COR-L47 (cell line): ENCODE results near the gene REEP1.

Experiments
- DNase-seq: peaks from one replicate; lab custom pipeline; 2025; lab: John Stamatoyannopoulos, UW

The REEP1 gene

DNA sequence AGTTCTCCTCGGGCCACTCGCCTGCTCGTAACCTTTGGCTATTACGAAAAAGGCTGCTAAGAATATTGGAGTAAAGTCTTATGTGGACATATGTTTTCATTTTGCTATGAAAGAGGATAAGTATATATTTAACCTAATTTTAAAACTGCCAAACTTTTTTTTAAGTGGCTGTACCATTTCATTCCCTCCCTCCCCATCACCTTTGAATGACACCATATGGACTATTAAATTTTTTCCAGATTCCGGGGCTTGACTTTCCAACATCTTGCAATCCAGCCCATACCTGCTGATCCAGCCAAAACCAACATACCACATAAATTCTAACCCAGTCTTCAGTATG lies 31.5 kb downstream of the REEP1 start:
- DNase-seq, result no peak

- DNase-seq, result no peak
Observed at GRCh38 chr2:86305195-86305914, 32.1 kb downstream of the REEP1 start.

- peak; percentile 20 for DNase-seq
Observed at GRCh38 chr2:86304416-86304815, 33.0 kb downstream of the REEP1 start.

DNA sequence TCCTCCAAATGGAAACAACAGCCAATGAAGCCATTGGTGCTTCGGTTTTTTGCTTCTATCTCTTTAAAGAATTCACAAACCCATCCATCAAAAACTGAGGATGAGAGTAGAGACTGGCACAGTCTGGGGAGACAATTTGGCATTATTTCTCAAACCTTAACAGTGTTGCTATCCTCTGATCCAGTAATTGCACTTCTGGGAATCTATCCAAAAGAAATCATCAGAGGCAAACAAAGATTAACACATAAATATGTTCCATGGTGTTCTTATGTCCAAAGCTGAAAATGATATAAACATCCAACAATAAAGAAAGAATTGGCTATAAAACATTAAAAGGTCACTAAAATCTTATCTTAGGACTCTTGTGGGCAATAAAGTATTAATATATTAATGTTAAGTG lies 35.1 kb downstream of the REEP1 start:
- DNase-seq, result peak; percentile 71

- DNase-seq, result no peak
Observed at GRCh38 chr2:86301711-86302202, 35.7 kb downstream of the REEP1 start.

DNA sequence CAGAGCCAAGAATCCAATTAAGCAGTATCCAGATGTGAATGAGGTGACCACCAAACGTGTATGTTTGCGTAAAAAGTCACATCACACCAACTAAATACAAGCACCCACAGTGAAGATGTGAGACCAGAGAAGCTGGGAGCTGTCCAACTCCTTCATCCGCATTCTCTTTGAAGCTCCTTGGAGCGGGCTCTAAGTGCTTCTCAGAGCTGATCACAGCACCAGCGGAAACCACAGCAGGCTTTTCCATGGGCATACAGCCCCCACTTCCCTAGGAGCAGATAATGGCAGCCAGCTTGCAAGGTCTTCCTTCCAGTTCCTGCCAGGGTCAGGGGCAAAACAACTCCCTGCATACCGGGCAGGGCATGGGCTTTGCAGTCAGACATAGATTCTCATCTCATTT lies 36.4 kb downstream of the REEP1 start:
- DNase-seq, result no peak

DNA sequence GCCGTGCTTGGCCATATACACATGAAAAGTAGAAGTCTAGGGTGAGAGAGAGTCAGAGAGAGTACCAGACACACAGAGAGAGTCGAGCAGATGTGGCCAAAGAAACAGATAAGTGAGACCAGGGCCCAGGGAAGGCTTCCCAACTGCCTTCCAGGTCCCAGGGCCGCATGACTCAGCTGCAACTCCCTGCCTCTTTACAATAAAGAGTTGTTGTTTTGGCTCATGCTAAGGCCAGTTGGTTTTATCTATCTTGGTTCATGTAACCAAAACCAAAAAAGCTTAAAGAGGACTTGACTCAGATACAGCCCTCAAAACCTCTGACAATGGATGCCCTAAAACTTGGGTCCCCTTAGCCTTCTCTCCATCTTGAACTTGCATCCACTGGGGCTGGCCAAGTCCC lies 36.9 kb downstream of the REEP1 start:
- no peak for DNase-seq

GRCh38 chr2:86298411-86299390 lies 38.7 kb downstream of the REEP1 start:
- peak; percentile 13 for DNase-seq

- no peak for DNase-seq
Observed at GRCh38 chr2:86297382-86298147, 39.9 kb downstream of the REEP1 start.

DNA sequence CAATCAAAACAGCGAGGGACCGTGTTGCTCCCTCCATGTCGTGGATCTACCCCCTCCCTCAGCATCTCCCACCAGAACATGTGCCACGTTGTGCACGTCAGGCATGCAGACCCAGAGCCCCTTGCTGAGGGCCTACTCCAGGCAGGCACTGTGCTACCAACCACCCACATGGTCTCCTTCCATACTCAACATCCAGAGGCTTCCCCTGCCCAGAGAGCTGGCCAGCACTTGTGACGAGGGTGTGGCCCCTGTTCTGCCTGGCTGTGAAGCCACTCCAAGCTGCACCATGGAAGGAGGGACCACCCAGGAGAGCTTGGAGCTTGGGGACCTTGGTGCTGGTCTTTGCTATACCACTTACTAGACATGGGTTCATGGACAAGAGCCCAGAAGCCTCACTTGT lies 40.5 kb downstream of the REEP1 start:
- no peak for DNase-seq

- DNase-seq, result no peak
Observed at GRCh38 chr2:86295066-86295465, 42.4 kb downstream of the REEP1 start.

DNA sequence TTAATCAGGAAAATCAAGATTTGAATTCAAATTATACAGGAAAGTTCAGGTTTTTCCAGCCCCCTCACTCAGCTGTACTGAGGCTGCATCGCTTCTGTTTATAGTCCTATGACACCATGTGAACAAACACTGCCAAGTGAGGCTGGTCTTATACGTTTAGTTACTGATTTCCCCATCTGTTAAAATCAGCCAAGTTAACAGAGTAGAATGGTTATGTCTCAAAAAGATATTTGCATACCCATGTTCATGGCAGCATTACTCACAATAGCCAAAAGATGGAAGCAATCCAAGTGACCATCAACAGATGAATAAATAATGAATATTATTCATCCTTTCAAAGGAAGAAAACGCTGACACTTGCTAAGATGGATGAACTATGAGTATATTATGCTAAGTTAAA lies 43.8 kb downstream of the REEP1 start:
- DNase-seq, result no peak

GRCh38 chr2:86292571-86293515 lies 44.6 kb downstream of the REEP1 start:
- no peak for DNase-seq

GRCh38 chr2:86291328-86291662 lies 46.1 kb downstream of the REEP1 start:
- no peak for DNase-seq

DNA sequence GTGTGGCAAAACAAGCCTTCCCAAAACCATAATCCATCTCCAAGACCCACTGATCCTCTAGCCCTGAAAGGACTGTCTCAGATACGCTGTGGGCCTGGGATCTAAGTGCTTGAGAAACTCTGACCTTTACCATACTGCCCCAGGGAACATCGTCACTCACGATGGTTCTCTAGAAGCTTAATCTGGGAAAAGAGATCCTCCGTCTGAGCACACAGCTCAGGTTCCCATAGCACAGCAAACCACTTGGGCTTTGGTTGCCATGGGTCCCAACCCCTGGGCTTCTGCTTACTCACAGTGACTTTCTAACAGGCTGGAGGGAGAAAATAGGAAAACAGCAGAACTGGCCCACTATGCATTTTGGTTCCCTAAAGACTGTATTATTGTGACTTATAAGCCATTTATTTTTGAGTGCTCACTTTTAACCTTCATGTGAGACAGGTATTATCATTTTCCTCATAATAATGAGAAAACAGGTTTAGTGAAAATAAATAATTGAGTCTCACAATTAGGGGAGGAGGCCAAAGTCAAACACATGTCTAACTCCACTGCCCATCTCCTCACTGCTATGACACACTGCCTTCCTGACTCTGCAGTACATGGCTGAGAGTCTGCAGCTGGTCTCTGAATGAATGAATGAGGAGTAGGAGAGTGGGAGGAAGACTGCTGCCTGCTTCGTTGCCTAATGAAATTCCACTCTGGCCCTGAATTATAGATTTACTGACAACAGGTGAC lies 46.7 kb downstream of the REEP1 start:
- DNase-seq, result no peak

GRCh38 chr2:86286516-86286915 lies 50.9 kb downstream of the REEP1 start:
- DNase-seq, result no peak

- no peak for DNase-seq
Observed at GRCh38 chr2:86285981-86286380, 51.4 kb downstream of the REEP1 start.

GRCh38 chr2:86285571-86285970 lies 51.9 kb downstream of the REEP1 start:
- DNase-seq, result no peak

GRCh38 chr2:86284987-86285386 lies 52.4 kb downstream of the REEP1 start:
- DNase-seq, result no peak

- no peak for DNase-seq
Observed at GRCh38 chr2:86284401-86284841, 53.0 kb downstream of the REEP1 start.
